DOHH2 (cell line): ENCODE results near the gene FCHSD2.

ENCODE experiments used
- EZH2phosphoT487 ChIP-seq: fragments of 200-600 bp; sonication (generic); IDR thresholded peaks from 2 replicates; pipeline ENCODE4 v1.6.1; 2017; ENCODE audit warnings: borderline replicate concordance, mild to moderate bottlenecking, antibody characterized with exemption, low read length, moderate library complexity, mixed read lengths
- TF ChIP-seq, protein P1 (sequence below): fragments of 200-600 bp; sonication (generic); IDR thresholded peaks from one replicate; pipeline ENCODE4 v1.5.1; 2014; ENCODE audit warnings: antibody characterized with exemption, mild to moderate bottlenecking, low read depth, low read length; ENCODE audit not compliant: poor library complexity, severe bottlenecking

DNA sequence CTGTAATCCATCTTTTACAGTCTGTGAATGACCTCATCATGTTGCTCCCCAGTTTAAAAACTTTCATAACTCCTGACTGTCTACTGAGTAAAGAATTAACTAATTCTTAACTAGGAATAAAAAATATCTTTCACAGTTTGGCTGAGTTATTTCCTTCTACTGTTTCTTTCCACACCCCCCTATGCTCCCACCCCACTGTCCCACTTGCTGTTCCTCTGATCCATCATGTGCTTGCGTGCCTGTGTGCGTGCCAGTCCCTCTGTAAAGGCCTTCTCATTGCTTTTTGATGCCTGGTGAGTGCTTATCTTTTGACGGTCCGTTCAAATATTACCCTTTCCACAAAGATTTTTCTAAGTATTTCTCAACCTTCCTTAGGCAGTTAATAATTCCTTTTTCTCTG lies 272.3 kb downstream of the FCHSD2 start:
- TF ChIP-seq EZH2phosphoT487, result no peak
- TF ChIP-seq, protein P1, sequence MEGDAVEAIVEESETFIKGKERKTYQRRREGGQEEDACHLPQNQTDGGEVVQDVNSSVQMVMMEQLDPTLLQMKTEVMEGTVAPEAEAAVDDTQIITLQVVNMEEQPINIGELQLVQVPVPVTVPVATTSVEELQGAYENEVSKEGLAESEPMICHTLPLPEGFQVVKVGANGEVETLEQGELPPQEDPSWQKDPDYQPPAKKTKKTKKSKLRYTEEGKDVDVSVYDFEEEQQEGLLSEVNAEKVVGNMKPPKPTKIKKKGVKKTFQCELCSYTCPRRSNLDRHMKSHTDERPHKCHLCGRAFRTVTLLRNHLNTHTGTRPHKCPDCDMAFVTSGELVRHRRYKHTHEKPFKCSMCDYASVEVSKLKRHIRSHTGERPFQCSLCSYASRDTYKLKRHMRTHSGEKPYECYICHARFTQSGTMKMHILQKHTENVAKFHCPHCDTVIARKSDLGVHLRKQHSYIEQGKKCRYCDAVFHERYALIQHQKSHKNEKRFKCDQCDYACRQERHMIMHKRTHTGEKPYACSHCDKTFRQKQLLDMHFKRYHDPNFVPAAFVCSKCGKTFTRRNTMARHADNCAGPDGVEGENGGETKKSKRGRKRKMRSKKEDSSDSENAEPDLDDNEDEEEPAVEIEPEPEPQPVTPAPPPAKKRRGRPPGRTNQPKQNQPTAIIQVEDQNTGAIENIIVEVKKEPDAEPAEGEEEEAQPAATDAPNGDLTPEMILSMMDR, result no peak
